Body of pancreas (tissue), 4 donors: ENCODE data around the gene MTG1.

ENCODE experiments used
- CTCF ChIP-seq, 7 experiments: fragments of 450-650 bp in 4 of 7; fragments of 200-600 bp in 3 of 7; sonication (generic) in 3 of 7; IDR thresholded peaks; one replicate each; pipeline ENCODE4 v1.5.1; 2016 to 2019; ENCODE audit warnings: antibody characterized with exemption in 7 of 7
- POLR2A ChIP-seq, 3 donors: fragments of 450-650 bp; IDR thresholded peaks; one replicate each; pipeline ENCODE4 v1.6.1; 2016; ENCODE audit warnings: antibody characterized with exemption in 3 of 3, mild to moderate bottlenecking in 2 of 3

GRCh38 chr10:133373174-133374090 lies 20.5 kb upstream of the MTG1 start, which contains the start of gene ECHS1:
- peak in 1 of 7 experiments; percentile 2 for TF ChIP-seq CTCF (IDR thresholded peaks at IDR 0.05)
- TF ChIP-seq POLR2A (IDR thresholded peaks at IDR 0.05) = peak; percentile 47 to 77 (median 75)
